B cell (primary cell): Measurements from ENCODE around the gene EXT2. TPM values are rescaled to one million over a fixed set of nuclear protein-coding genes. Genes with fewer than 3 reads are reported as not detected.

Experiments
- ATAC-seq: fragments of 200-7000 bp; cut with Tn5 transposase; one replicate; pipeline ENCODE4 v1.10.0; 2021; ENCODE audit warnings: low read depth, mild to moderate bottlenecking, moderate number of reproducible peaks, moderate library complexity
- CTCF ChIA-PET: fragments of 350-600 bp; sonication (Branson Sonifier 250); formaldehyde crosslinking; loops from one replicate; lab custom pipeline; 2021; ENCODE audit warnings: antibody characterized with exemption, inconsistent platforms; lab: Charles Lee
- POLR2A ChIA-PET: fragments of 350-600 bp; sonication (Branson Sonifier 250); formaldehyde crosslinking; loops from one replicate; lab custom pipeline; 2021; ENCODE audit warnings: antibody characterized with exemption; lab: Charles Lee
- DNase-seq: peaks from one replicate; pipeline ENCODE4 v3.0.0; 2013
- H2AFZ ChIP-seq: 2 replicates; pipeline ENCODE4 v1.6.1; 2012; ENCODE audit warnings: mild to moderate bottlenecking, low read depth, low read length; ENCODE audit not compliant: insufficient read depth, poor library complexity, severe bottlenecking
- H3K27ac ChIP-seq, 2 donors: 1 replicate in 1 of 2; 2 replicates in 1 of 2; pipeline ENCODE4 v1.5.1; 2012 to 2013; ENCODE audit warnings: low read length in 2 of 2, mild to moderate bottlenecking in 2 of 2, moderate library complexity in 1 of 2
- H3K27me3 ChIP-seq, 4 experiments: fragments of 200-600 bp in 1 of 4; sonication (generic) in 1 of 4; replicated peaks in 1 of 4; 1 replicate in 2 of 4; 2 replicates in 2 of 4; pipeline versions ENCODE4 v1.6.1 to v1.7.0; 2013 to 2016; ENCODE audit warnings: low read length in 3 of 4, mild to moderate bottlenecking in 2 of 4, mixed read lengths in 1 of 4, moderate library complexity in 1 of 4; ENCODE audit not compliant: insufficient read depth in 4 of 4, control insufficient read depth in 3 of 4; ENCODE audit errors: control extremely low read depth in 1 of 4
- H3K36me3 ChIP-seq, 2 experiments: replicated peaks in 1 of 2; 1 replicate in 1 of 2; 2 replicates in 1 of 2; pipeline versions ENCODE4 v1.6.1 to v1.7.1; 2013; ENCODE audit warnings: low read length in 1 of 2; ENCODE audit not compliant: insufficient read depth in 2 of 2, control insufficient read depth in 1 of 2; ENCODE audit errors: control extremely low read depth in 1 of 2, extremely low read depth in 1 of 2
- H3K4me1 ChIP-seq, 2 donors: fragments of 200-600 bp in 1 of 2; sonication (generic) in 1 of 2; 1 replicate in 1 of 2; 2 replicates in 1 of 2; pipeline versions ENCODE4 v1.5.1 to v1.6.1; 2013 to 2017; ENCODE audit warnings: low read length in 2 of 2; ENCODE audit not compliant: control insufficient read depth in 2 of 2, insufficient read depth in 2 of 2
- H3K4me2 ChIP-seq: replicated peaks from 2 replicates; pipeline ENCODE3; 2012; ENCODE audit warnings: mild to moderate bottlenecking, low read depth, low read length; ENCODE audit not compliant: poor library complexity, severe bottlenecking
- H3K4me3 ChIP-seq, 5 experiments: fragments of 200-600 bp in 1 of 5; sonication (generic) in 1 of 5; 1 replicate in 3 of 5; 2 replicates in 2 of 5; pipeline versions ENCODE4 v1.5.1 to v1.7.0; 2011 to 2016; ENCODE audit warnings: low read length in 4 of 5, mild to moderate bottlenecking in 4 of 5, low read depth in 2 of 5, control low read depth in 1 of 5, moderate library complexity in 1 of 5; ENCODE audit not compliant: insufficient read depth in 1 of 5; ENCODE audit errors: control extremely low read depth in 1 of 5, extremely low read depth in 1 of 5
- H3K79me2 ChIP-seq: fragments of 200-600 bp; sonication (generic); one replicate; pipeline ENCODE4 v1.6.0; 2016; ENCODE audit warnings: low read length; ENCODE audit not compliant: control insufficient read depth, insufficient read depth
- H3K9ac ChIP-seq: fragments of 200-600 bp; sonication (generic); 2 replicates; pipeline ENCODE4 v1.6.1; 2017; ENCODE audit warnings: mild to moderate bottlenecking, low read length, moderate library complexity
- H3K9me3 ChIP-seq, 3 donors: one replicate each; pipeline versions ENCODE4 v1.6.1 to v1.7.1; 2013; ENCODE audit warnings: low read length in 2 of 3; ENCODE audit not compliant: control insufficient read depth in 2 of 3, insufficient read depth in 1 of 3; ENCODE audit errors: control extremely low read depth in 1 of 3
- H4K20me1 ChIP-seq: 2 replicates; pipeline ENCODE4 v1.6.0; 2012; ENCODE audit warnings: mild to moderate bottlenecking, low read length; ENCODE audit not compliant: insufficient read depth, control insufficient read depth, poor library complexity, severe bottlenecking
- H3K27ac Mint-ChIP-seq: one replicate; pipeline ENCODE4 v1.8.0; 2021; ENCODE audit warnings: mixed read lengths
- H3K27me3 Mint-ChIP-seq: one replicate; pipeline ENCODE4 v1.8.0; 2021; ENCODE audit warnings: mixed read lengths
- H3K4me1 Mint-ChIP-seq: one replicate; pipeline ENCODE4 v1.8.0; 2021; ENCODE audit warnings: mixed read lengths
- H3K4me3 Mint-ChIP-seq: one replicate; pipeline ENCODE4 v1.8.0; 2021; ENCODE audit warnings: mixed read lengths
- H3K9me3 Mint-ChIP-seq: one replicate; pipeline ENCODE4 v1.8.0; 2022; ENCODE audit warnings: mixed read lengths; ENCODE audit not compliant: insufficient read depth
- CTCF ChIP-seq: fragments of 200-600 bp; IDR thresholded peaks from one replicate; pipeline ENCODE4 v1.8.0; 2022; ENCODE audit warnings: antibody characterized with exemption, mild to moderate bottlenecking
- EZH2 ChIP-seq: IDR thresholded peaks from 2 replicates; pipeline ENCODE4 v1.6.1; 2012; ENCODE audit warnings: borderline replicate concordance, low read depth, mild to moderate bottlenecking, moderate library complexity, low read length; ENCODE audit not compliant: insufficient read depth, poor library complexity, severe bottlenecking
- WGBS: methylation state at CpG from one replicate; pipeline ENCODE4 v1.1.5; 2013; ENCODE audit warnings: missing lambda C conversion rate; ENCODE audit not compliant: insufficient coverage; 5-methylcytosine and 5-hydroxymethylcytosine counted together
- intact Hi-C: fragments of 100-400 bp; cut with micrococcal nuclease; formaldehyde crosslinking; loops from one replicate; pipeline ENCODE4 v1.10.0; 2022
- polyA plus RNA-seq: library from polyadenylated mRNA; depleted of rRNA; stranded (reverse); fragments of >200 nt; gene quantifications from 2 replicates; pipeline ENCODE4 v1.2.3, GENCODE V29; 2012
- total RNA-seq, 2 donors: library from RNA; stranded (reverse); fragments of 120-200 nt in 1 of 2; gene quantifications; 1 replicate in 1 of 2; 2 replicates in 1 of 2; pipeline versions ENCODE4 v1.2.3 to v1.2.4, GENCODE V29; 2013 to 2022

The EXT2 gene
- total and polyA plus RNA-seq, 2 donors (not counting 1 experiment from before 2014, with no cell fraction given), result 11.0 to 27.8 TPM

- CTCF ChIA-PET, result no interaction called here
- Histone ChIP-seq H3K9ac (no peak overlapping the region), H3K27me3 (no peaks in the 10 kb centered on the region), H3K36me3 (peaks cover 12 to 67% of the 10 kb centered on the region in 2 experiments), H3K4me1 (no peaks in the 10 kb centered on the region), H3K79me2 (no peaks in the 10 kb centered on the region), H4K20me1 (no peaks in the 10 kb centered on the region), H2AFZ (no peak overlapping the region), H3K27ac (no peak overlapping the region), H3K4me3 (no peak overlapping the region), H3K4me2 (no peak overlapping the region), H3K9me3 (no peaks in the 10 kb centered on the region)
- POLR2A ChIA-PET, result no interaction called here
- Mint-ChIP-seq H3K4me1 (no peaks in the 10 kb centered on the region), H3K27me3 (no peaks in the 10 kb centered on the region), H3K4me3 (no peak overlapping the region), H3K9me3 (no peaks in the 10 kb centered on the region), H3K27ac (no peak overlapping the region)
- no peak for ATAC-seq
- no peak for DNase-seq
- intact Hi-C loops, result no loop called here
- no peak for TF ChIP-seq EZH2
- no peak for TF ChIP-seq CTCF
- no CpG with 5 or more reads among the region's 3 CpGs for WGBS
Measured at GRCh38 chr11:44128729-44129128, 33.3 kb downstream of the EXT2 start.

- Histone ChIP-seq H3K4me2 (no peak overlapping the region), H3K36me3 (peaks cover 10 to 58% of the 10 kb centered on the region in 2 experiments), H4K20me1 (no peaks in the 10 kb centered on the region), H3K4me1 (no peaks in the 10 kb centered on the region), H3K79me2 (no peaks in the 10 kb centered on the region), H3K9ac (no peak overlapping the region), H3K4me3 (no peak overlapping the region), H3K27me3 (no peaks in the 10 kb centered on the region), H3K27ac (no peak overlapping the region), H2AFZ (no peak overlapping the region), H3K9me3 (no peaks in the 10 kb centered on the region)
- WGBS, result 97% methylated on average over 5 of the region's 6 CpGs
- Mint-ChIP-seq H3K4me1 (no peaks in the 10 kb centered on the region), H3K9me3 (no peaks in the 10 kb centered on the region), H3K27me3 (no peaks in the 10 kb centered on the region), H3K4me3 (no peak overlapping the region), H3K27ac (no peak overlapping the region)
- TF ChIP-seq EZH2, result no peak
- no peak for TF ChIP-seq CTCF
- ATAC-seq (no peak), DNase-seq (no peak)
- POLR2A ChIA-PET, result no interaction called here
- CTCF ChIA-PET, result no interaction called here
- intact Hi-C loops, result no loop called here
Measured at GRCh38 chr11:44130751-44131150, 35.3 kb downstream of the EXT2 start.
